ENCODE data around the gene HABP2.

- no peak for TF ChIP-seq POLR2A (conservative IDR thresholded peaks at IDR 0.05)
- no peak for TF ChIP-seq ZNF785 (CRISPR knock-in tag; IDR thresholded peaks at IDR 0.05)
- TF ChIP-seq MTF1 (CRISPR knock-in tag; IDR thresholded peaks at IDR 0.05; ENCODE audit: borderline replicate concordance), result no peak
- TF ChIP-seq FOSL1 (tag; conservative IDR thresholded peaks at IDR 0.05), result no peak
- TF ChIP-seq STAT5B (CRISPR knock-in tag; IDR thresholded peaks at IDR 0.05), result no peak
- TF ChIP-seq RCOR1 (IDR thresholded peaks at IDR 0.05; ENCODE audit: borderline replicate concordance in 1 of 2, low read depth in 2 of 2, low read length in 2 of 2), result no peak
Measured at GRCh38 chr10:113515161-113515560, 37.7 kb upstream of the HABP2 start.
